Gastroesophageal sphincter (tissue), 3 donors: ENCODE data around the gene FGB.

Source experiments
- EP300 ChIP-seq: sonication (generic); formaldehyde crosslinking; IDR thresholded peaks from one replicate; pipeline ENCODE4 v1.6.1; 2017; ENCODE audit warnings: antibody characterized with exemption, mild to moderate bottlenecking
- POLR2A ChIP-seq, 2 donors: fragments of 450-650 bp; IDR thresholded peaks; one replicate each; pipeline ENCODE4 v1.6.1; 2017; ENCODE audit warnings: antibody characterized with exemption in 2 of 2, mild to moderate bottlenecking in 2 of 2, moderate library complexity in 1 of 2
- POLR2AphosphoS5 ChIP-seq: sonication (generic); formaldehyde crosslinking; IDR thresholded peaks from one replicate; pipeline ENCODE4 v1.6.1; 2017; ENCODE audit warnings: antibody characterized with exemption
- TF ChIP-seq, protein P1 (sequence below), 4 experiments: fragments of 200-600 bp in 2 of 4; fragments of 450-650 bp in 2 of 4; sonication (generic) in 1 of 4; IDR thresholded peaks; one replicate each; pipeline ENCODE4 v1.5.1; 2017 to 2019; ENCODE audit warnings: antibody characterized with exemption in 4 of 4, mild to moderate bottlenecking in 2 of 4, moderate library complexity in 2 of 4

DNA sequence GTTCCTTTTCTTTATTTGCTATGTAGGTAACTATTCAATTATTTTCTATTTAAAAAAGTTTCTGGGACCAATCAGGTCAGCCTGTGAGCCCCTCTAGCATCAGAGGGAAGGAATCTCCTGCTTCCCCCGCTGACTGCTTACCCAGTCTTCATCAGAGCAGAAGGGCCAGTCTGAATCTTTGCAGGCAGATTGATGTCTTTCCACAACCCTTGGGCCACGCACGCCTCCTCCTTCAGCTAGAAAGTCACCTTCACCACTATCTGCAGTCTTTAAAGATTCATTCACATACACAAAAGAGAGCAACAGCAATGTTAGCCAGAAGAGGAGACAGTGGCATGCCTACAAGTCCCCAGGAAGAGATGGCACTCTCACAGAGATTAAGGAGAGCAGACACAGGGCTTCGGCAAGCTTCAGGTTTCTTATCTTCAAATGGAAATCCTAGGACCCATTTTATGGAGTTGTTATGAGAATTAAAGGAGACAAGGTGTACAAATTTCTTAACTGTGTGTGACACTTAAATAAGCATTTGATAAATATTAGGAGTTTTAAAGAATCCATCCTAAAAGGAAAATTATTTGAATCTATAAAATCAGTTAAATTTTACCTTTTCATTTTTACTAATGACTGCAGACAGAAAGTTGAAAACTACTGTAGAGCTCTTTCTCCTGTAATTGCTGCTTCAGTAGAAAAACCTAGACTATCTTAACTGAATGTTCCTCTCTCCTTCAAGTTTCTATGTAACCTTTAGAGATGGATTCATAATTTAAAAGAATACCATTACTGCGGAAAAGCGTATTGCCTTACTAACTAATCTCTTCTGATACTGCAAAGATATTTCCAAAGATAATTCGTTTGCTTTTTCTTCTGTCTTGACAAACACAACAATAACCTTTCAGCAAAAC lies 26.7 kb downstream of the FGB start:
- TF ChIP-seq, protein P1, sequence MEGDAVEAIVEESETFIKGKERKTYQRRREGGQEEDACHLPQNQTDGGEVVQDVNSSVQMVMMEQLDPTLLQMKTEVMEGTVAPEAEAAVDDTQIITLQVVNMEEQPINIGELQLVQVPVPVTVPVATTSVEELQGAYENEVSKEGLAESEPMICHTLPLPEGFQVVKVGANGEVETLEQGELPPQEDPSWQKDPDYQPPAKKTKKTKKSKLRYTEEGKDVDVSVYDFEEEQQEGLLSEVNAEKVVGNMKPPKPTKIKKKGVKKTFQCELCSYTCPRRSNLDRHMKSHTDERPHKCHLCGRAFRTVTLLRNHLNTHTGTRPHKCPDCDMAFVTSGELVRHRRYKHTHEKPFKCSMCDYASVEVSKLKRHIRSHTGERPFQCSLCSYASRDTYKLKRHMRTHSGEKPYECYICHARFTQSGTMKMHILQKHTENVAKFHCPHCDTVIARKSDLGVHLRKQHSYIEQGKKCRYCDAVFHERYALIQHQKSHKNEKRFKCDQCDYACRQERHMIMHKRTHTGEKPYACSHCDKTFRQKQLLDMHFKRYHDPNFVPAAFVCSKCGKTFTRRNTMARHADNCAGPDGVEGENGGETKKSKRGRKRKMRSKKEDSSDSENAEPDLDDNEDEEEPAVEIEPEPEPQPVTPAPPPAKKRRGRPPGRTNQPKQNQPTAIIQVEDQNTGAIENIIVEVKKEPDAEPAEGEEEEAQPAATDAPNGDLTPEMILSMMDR (IDR thresholded peaks at IDR 0.05) = no peak
- no peak for TF ChIP-seq POLR2AphosphoS5
- no peak for TF ChIP-seq POLR2A (IDR thresholded peaks at IDR 0.05)
- no peak for TF ChIP-seq EP300
